Activated CD8-positive, alpha-beta memory T cell treated with anti-CD3 and anti-CD28 coated beads, Interleukin-2, amount 50 U/mL, for 24 hours (primary cell): Measurements from ENCODE around the gene INF2.
"Not testable (repeated sequence)": the region's sequence is repeated elsewhere in the genome, so short reads cannot be mapped to it uniquely, and the experiment has no call there.

Source experiments
- DNase-seq: peaks from one replicate; pipeline ENCODE4 v3.0.0-alpha.2; 2020; ENCODE audit errors: extremely low read depth

Gene INF2

GRCh38 chr14:104689109-104689880 lies at the start of gene INF2:
TSS of gene INF2 (plus strand) at chr14:104689618. CDS start at chr14:104701366, 11,748 bp downstream.
- DNase-seq: no peak

DNA sequence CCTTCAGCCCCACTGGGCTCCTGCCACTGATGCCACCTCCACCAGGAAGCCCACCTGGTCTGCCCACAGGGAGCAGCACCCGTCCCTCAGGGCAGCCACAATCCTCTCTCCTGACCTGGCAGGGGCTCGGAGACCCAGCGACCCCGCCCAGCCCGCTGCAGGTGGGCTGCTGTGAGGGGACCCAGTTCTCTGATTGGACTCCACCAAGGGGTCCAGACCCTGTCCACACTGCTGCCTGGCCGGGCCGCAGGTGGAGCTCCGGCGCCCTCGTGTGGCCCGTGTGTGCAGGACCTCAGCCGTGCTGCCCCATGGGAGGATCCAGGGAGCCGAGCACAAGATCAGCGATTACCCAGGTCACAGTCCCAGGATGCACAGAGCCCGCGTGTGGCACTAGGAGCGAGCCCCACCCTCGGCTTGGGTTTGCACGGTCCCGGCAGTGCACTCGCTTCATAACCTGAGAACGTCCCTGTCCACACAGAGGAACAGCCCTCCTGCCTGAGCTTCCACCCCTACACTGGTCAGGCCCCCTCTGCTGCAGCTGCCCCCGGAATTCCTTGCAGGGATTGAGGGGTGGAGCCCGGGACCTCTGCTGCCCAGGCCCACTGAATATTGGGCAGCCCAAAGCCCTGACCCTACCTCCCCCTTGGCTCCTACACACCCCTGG lies 49.4 kb upstream of the INF2 start:
- no peak for DNase-seq

DNA sequence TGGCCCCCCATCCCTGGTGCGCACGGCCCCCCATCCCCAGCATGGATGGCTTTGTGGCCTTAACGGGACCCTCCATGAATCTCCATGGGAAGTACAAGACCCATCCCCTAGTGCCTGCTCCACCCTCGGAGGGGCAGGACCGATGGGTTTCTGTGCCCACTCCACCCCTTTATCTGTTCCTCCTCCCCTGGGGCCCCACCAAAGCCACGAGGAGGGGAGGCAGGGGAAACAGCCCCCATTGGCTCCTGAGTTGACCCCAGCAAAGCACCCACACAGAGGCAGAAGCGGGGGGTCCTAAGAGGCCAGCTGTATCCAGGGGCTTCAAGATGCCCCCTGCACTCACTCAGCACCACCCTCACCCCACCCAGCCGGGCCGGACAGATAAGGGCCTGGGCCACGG lies 48.7 kb upstream of the INF2 start:
- no peak for DNase-seq

GRCh38 chr14:104641753-104642539 lies 47.5 kb upstream of the INF2 start:
- no peak for DNase-seq

DNA sequence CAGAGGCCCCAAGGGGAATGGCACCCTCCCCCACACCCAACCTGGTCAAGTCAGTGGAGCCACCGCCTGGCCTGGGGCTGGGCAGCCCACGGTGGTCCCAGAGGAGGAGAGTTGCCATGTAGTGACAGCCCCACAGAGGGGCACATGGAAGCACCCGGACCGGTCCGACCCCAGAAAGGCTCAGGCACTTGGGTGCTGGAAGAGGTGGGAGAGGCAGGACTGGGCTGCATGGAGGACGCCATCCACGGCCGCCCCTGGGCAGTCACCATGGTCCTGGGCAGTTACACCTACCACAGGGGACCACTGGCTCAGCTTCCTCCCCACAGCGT lies 46.9 kb upstream of the INF2 start:
- DNase-seq: no peak

- DNase-seq: no peak
Observed at GRCh38 chr14:104643306-104643705, 46.1 kb upstream of the INF2 start.

- no peak for DNase-seq
Observed at GRCh38 chr14:104644091-104644635, 45.3 kb upstream of the INF2 start.

- no peak for DNase-seq
Observed at GRCh38 chr14:104644656-104645378, 44.6 kb upstream of the INF2 start.

DNA sequence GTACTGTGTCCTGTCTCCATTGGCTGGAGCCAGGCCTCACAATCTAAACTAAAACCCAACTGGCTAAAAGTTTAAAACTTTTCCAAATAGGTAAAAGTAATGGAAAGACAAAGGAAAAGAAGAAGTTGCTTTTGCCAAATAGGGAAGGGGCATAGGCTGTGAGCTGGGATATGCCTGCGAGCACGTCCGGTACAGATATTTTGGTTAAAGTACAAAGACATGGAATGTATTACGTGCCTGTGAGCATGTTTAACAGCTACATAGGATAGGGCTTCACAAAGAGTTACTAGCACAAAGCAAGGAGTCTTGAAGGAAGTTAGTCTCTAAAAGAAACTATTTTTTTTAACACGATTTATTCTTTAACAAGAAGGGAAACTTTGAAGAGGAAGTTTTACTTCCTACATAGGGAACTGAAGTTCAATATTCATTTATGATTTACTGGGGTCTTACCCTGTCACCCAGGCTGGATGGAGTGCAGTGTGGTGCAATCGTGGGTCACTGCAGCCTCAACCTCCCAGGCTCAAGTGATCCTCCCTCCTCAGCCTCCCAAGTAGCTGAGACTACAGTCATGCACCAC lies 41.9 kb upstream of the INF2 start:
- DNase-seq: no peak

DNA sequence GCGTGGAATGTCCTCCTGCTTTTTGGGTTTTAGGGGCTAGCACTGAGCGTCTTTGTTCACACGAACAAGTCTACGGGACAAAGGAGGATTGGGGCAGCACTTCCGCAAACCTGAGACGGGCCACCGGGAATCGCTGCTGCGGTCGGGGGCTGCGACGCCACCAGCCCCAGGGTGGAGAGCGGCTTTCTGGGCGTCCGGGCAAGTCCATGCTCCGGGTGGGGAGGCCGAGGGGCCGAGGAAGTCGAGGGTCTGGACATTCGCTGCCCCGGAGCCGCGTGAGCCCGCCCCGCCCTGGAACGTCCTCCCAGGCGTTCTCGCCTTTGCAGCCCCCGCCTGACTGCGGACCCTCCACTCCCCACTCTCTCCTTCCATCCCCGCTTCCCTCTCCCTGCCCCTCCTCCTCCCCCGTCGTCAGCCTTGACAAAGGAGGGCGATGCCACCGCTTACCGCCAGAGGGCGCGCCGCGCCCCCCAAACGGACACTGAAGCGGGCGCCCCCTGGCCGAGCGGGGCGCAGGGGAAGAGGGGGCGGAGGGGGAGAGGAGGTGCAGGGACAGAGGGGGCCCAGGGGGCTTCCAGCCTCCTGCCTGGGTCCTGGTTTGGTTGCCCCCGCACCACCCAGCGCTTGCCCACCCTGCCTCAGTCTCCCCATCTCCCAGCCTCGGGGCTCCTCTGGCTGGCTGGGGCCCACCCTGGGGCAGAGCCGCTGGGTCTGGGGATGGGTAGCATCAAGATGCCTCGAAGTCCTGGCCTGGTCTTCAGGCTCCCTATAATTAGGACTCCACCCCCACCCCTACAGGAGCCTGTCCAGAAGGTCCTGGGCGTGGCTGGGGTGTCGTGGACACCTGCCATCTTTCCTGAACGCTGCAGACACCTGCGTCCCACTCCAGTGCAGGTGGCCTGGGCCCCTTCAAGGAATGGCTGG lies 39.1 kb upstream of the INF2 start:
- peak; percentile 21 for DNase-seq

DNA sequence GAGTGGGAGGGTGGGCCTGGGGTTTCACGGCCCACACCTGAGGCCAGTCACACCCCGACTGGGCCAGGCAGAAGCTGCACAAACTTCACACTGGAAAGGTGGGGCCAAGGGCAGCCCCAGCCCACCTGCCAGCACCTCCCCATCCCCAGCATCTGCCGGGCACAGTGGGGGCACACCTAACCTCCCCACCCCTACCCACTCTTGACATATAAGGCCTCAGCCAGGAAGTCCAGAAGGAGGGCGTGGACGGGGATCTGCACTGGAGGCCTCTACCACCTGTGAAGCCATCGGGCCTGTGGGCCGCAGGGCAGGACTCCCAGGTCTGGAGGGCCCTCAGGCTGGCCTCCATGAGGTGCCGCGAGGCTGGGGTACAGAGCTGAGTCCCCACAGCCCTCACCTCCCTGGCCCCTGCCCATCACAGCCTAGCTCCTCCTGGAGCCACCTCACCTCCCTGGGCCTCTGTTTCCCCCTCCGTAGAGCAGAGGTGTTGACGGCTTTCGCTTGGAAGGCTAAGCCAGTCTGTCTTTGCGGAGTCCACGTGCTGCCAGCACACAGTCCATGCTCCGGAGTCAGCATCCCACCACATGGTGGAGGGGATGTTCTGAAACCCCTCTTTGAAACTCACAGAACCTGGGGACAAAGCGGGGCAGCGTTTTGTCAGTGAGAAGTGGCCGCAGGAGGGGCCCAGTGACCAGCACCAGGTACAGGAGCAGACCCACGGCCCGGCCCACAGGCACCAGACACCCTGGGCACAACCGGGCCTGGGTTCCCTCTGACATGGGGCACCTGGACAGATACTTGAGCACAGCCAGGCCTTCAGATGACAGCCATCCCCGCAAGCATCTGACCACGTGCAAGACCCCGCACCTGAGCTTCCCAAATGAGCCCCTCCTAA lies 38.2 kb upstream of the INF2 start:
- DNase-seq: no peak

DNA sequence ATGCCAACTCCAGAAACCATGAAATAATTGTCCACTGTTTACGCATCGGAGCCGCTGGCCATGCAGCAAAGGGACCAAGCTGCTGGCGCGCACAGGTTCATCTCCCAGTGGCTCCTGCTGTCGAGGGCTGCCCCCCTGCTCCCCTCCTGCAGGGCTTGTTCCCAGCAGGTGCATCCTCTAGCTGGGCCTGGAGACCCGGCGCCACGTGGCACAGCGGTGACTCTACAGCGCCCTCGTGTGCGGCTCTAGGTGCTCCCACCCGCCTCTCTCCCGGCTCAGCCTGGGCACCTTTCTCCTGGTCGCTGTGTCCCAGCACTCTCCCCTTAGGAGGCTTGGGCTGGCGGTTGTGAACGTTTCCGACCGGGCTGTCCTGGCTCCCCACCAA lies 37.5 kb upstream of the INF2 start:
- no peak for DNase-seq

DNA sequence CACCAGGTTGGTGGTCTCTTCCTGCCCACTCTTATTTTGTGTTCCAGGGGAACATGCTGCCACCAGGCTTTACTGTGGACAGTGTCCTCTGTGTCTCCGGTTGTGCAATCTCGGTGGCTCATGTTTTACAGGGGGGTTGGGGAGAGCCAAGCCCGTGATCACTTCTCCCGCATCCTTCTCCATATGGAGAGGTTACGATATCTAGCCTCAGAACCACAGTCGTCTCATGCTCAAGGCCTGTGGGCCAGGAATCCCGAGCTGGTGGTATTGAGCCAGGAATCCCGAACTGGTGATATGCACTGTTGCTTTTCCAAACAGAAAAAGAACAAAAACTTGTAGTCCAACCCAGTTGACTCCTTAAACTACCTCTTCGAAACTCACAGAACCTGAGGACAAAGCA lies 37.0 kb upstream of the INF2 start:
- no peak for DNase-seq

- not testable (repeated sequence) for DNase-seq
Observed at GRCh38 chr14:104653130-104653920, 36.1 kb upstream of the INF2 start.

DNA sequence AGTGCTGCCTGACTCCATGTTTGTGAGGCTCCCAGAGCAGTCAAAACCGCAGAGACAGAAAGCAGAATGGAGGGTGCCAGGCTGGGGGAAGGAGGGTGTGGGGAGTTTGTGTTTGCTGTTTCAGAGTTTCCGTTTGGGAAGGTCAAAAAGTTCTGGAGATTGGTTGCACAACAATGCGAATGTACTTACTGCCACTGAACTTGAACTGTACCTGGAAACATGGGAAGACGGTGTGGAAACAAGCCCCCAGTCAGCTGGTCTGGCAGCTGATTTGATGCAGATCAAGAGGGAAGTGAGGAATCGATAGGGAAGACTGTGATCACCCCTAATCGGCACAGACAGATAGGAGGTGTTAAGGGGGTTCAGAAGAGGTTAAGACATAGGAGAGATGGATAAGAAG lies 35.3 kb upstream of the INF2 start:
- no peak for DNase-seq

GRCh38 chr14:104655128-104655848 lies 34.1 kb upstream of the INF2 start:
- no peak for DNase-seq

GRCh38 chr14:104656014-104656714 lies 33.3 kb upstream of the INF2 start:
- no peak for DNase-seq
